Measurements from ENCODE around the gene HUWE1.
"Not testable (repeated sequence)": the region's sequence is repeated elsewhere in the genome, so short reads cannot be mapped to it uniquely, and the experiment has no call there.

The HUWE1 gene, protein sequence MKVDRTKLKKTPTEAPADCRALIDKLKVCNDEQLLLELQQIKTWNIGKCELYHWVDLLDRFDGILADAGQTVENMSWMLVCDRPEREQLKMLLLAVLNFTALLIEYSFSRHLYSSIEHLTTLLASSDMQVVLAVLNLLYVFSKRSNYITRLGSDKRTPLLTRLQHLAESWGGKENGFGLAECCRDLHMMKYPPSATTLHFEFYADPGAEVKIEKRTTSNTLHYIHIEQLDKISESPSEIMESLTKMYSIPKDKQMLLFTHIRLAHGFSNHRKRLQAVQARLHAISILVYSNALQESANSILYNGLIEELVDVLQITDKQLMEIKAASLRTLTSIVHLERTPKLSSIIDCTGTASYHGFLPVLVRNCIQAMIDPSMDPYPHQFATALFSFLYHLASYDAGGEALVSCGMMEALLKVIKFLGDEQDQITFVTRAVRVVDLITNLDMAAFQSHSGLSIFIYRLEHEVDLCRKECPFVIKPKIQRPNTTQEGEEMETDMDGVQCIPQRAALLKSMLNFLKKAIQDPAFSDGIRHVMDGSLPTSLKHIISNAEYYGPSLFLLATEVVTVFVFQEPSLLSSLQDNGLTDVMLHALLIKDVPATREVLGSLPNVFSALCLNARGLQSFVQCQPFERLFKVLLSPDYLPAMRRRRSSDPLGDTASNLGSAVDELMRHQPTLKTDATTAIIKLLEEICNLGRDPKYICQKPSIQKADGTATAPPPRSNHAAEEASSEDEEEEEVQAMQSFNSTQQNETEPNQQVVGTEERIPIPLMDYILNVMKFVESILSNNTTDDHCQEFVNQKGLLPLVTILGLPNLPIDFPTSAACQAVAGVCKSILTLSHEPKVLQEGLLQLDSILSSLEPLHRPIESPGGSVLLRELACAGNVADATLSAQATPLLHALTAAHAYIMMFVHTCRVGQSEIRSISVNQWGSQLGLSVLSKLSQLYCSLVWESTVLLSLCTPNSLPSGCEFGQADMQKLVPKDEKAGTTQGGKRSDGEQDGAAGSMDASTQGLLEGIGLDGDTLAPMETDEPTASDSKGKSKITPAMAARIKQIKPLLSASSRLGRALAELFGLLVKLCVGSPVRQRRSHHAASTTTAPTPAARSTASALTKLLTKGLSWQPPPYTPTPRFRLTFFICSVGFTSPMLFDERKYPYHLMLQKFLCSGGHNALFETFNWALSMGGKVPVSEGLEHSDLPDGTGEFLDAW (N-terminal part only)

DNA sequence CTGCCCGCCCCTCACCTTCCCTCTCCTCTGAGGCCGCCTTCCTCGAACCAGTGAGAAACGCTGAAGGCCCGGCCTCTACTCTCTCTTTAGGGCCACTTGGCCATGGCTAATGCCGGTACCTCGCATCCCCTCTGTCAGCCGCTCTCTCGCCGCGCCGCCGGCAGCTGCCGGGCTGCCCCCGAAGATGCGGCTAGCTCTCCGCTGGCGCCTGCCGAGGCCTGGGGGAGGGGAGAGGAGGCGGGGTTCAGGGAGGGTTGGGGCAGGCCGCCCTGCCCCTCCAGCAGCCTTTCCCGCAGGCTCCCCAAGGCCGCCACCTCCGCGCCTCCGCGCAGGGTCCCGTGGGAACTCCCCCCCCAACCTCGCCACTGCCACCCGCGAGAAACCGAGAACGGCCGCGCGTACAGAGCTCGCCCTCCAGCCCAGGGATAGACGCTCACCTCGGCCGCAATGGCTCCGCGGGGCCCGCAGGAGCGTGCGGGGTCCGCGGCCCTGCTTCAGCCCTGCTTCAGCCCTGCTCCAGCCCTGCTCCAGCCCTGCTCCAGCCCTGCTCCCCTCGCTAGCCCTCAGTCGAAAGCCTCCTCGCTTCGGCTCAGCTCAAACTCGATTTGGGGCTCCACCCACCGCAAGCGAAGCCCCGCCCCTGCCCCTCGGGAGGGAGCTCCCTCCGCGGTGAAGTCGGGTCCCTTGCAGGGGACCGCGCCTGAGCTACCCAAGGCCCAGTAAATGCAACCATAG is at the start of gene HUWE1:
HUWE1 (minus strand) TSS at position 569 of the 735 bp plus-strand sequence. CDS start 32,612 bp downstream, outside the sequence.
- DNase-seq (peak; percentile 89), ATAC-seq (peak; percentile 55)

DNA sequence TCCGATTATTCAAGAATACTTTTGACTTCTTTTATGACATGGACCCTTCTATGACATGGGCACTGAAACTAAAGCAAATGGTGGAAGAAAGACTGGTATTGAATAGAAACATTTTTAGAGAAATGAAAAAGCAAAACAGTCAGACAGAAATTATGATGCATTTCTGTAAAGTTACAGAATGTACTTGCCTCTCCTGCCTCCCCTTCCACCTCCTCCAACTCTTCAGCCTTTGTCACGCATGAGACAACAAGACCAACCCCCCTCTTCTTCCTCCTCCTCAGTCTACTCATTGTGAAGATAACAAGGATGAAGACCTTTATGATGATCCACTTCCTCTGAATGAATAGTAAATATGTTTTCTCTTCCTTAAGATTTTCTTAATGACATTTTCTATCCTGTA is 46.3 kb upstream of the HUWE1 start:
- DNase-seq (no peak), ATAC-seq (peak; percentile 86)

DNA sequence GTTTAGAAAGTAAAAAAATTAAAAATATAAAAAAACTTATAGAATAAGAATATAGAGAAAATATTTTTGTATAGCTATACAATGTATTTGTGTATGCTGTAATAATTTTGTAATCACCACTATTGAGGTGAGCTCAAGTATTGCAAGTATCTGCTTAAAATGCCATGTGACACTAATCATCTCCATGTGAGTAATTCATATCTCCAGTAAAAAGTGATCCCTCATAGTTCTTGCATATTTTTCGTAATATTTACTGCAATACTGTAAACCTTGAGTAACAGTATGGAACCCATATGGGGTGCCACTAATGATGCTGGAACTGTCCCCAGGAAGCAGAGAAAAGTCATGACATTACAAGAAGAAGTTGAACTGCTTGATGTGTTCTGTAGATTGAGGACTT is 43.2 kb upstream of the HUWE1 start:
- DNase-seq (no peak), ATAC-seq (no peak)

DNA sequence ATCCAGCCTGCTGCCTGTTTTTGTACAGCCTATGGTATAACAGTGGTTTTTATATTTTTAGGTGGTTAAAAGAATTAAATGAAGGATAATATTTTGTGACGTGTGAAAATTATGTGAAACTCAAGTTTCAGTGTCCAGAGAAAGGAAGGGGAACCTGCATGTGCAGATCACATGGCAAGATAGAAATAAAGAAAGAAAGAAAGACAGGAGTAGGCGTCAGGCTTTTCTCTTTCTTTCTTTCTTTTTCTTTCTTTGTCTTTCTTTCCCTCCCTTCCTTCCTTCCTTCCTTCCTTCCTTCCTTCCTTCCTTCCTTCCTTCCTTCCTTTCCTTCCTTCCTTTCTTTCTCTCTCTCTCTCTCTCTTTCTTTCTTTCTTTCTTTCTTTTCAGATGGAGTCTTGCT is 42.0 kb upstream of the HUWE1 start:
- DNase-seq: no peak
- ATAC-seq: no peak

DNA sequence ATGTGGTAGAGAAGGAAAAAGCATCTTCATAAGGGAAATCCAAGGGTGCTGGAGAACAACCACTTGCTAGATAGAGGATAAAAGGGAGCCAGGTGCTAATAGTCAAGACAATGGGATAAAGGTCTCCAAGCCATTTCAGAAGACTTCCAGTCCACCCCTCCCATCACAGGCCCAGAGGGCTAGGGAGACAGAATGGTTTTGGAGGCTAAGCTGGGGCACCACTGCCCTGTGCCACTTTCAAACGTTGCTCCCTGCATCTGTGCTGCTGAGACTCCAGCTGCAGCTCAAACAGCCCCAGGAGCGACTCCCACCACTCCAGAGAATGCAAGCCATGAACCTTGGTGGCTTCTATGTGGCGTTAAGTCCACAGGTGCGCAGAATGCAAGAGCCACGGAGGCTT is 38.4 kb upstream of the HUWE1 start:
- DNase-seq: no peak

DNA sequence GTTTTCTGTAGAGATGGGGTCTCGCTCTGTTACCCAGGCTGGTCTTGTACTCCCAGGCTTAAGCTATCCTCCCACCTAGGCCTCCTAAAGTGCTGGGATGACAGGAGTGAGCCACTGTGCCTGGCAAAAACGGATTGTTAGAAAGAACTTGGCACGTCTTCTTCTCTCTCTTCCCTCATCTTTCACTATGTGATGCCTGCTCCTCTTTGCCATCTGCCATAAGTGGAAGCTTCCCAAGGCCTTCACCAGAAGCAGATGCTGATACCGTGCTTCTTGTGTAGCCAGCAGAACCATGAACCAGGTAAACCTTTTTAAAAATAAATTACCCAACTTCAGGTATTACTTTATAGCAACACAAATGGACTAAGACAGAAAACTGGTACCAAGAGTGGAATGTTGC is 36.9 kb upstream of the HUWE1 start:
- ATAC-seq: no peak
- no peak for DNase-seq

More for the DNA sequence above, 38.4 kb upstream of the HUWE1 start:
- no peak for ATAC-seq

DNA sequence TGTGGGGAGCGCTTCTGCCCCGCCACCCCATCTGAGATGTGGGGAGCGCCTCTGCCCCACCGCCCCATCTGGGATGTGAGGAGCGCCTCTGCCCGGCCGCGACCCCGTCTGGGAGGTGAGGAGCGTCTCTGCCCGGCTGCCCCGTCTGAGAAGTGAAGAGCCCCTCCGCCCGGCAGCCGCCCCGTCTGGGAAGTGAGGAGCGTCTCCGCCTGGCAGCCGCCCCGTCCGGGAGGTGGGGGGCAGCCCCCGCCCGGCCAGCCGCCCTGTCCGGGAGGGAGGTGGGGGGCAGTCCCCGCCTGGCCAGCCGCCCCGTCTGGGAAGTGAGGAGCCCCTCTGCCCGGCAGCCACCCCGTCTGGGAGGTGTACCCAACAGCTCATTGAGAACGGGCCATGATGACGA is 35.1 kb upstream of the HUWE1 start:
- not testable (repeated sequence) for ATAC-seq, DNase-seq

DNA sequence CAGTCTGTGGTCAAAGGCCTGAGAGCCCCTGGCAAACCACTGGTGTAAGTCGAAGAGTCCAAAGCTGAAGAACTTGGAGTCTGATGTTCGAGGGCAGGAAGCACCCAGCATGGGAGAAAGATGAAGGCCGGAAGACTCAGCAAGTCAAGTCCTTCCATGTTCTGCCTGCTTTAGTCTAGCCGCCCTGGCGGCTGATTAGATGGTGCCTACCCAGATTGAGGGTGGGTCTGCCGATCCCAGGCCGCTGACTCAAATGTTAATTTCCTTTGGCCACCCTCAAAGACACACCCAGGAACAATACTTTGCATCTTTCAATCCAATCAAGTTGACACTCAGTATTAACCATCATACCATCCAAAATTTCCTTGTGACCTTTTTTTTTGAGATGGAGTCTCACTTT is 33.1 kb upstream of the HUWE1 start:
- not testable (repeated sequence) for DNase-seq, ATAC-seq

DNA sequence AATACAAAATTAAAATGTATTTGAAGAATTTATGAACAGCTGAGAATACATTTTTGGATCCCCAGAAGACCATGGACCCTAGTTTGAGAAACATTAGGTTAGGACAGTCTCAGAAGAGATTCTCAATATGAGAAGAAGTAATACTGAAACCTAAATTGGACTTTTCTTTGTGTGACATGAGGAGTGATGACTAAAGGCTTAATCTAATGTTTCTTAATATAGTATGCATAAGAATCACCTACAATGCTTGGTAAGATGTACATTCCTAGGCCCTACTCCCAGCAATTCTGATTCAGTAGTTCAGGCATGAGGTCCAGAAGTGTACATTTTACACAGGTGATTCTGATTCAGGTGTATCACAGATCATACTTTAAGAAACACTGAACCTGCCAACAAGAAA is 31.6 kb upstream of the HUWE1 start:
- ATAC-seq (no peak), DNase-seq (no peak)

DNA sequence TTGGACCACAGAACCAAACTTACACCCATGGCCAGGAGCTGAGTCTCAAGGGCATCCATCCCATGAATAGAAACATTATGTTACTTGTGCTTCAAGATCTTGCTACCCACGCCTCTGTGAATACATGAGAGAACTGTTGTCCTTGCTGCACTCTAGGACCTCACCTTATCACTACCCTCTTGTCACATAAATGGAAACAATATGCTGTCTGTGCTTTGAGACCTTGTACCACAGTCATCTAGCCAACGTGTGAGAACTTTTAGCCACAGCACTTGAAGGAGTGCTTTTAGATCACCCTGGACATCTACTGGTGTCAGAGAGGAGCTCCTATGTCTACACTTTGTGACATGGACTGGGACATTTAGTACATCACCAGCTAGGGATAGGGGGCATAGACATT is 30.7 kb upstream of the HUWE1 start:
- peak; percentile 47 for ATAC-seq
- no peak for DNase-seq

DNA sequence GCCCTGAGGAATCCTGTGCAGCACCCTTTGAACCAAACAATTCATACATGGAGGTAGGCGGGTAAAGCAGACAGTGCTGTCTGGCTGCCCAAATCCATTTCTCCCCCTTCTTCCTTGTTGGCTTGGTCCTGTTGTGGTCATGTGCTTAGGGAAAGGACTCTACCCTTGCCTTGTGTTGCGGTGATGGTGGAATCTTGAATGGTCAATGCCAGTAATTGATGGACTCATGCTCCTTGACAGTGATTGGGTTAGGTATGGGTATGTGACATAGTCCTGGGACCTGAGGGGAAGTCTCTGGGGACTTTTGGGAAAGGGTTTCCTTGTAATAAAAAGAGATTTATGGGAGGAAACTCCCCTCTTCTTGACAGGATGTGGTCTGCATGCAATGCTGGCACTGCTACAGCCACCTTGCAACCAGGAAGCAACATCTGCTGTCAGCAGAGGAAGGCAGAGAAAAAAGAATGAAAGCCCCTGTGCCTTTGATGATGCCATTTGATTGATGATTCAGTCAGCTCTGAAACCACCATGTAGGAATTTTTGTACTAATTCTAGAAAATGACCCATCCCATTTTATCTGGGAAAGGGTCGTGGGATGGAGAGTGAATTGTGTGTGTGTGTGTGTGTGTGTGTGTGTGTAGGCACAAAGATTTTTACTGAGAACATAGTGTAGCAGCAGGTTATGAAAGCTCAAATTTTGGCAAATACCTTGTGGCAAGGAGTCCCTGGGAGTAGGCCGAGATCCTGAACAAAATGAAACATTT is 30.0 kb upstream of the HUWE1 start:
- peak; percentile 32 for ATAC-seq
- DNase-seq: peak; percentile 49

DNA sequence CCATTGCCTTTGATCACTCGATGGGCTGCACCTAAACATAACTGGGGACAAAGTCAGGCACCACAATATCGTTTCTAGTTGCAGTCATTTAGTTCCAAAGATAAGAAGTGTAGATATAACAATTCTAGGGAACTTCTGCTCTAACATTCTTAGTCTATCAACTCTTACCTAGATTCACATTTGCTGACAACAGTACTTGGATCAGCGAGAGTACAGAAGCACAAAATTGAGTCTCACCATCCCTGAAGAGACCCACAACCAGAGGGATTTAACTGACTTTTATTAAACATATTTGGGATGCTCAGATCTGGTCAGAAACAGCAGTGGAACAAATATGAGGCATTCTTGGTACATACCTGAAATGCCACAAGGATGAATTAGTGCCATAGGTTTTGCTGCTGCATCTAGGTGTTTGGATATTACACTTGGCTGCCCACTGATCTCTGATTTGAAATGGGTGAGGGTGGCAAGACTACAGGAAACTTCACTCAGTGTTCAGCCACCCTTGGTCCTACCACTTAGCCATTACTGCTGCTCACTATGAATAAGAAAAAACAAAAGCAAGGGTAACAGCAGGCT is 28.9 kb upstream of the HUWE1 start:
- DNase-seq: no peak

DNA sequence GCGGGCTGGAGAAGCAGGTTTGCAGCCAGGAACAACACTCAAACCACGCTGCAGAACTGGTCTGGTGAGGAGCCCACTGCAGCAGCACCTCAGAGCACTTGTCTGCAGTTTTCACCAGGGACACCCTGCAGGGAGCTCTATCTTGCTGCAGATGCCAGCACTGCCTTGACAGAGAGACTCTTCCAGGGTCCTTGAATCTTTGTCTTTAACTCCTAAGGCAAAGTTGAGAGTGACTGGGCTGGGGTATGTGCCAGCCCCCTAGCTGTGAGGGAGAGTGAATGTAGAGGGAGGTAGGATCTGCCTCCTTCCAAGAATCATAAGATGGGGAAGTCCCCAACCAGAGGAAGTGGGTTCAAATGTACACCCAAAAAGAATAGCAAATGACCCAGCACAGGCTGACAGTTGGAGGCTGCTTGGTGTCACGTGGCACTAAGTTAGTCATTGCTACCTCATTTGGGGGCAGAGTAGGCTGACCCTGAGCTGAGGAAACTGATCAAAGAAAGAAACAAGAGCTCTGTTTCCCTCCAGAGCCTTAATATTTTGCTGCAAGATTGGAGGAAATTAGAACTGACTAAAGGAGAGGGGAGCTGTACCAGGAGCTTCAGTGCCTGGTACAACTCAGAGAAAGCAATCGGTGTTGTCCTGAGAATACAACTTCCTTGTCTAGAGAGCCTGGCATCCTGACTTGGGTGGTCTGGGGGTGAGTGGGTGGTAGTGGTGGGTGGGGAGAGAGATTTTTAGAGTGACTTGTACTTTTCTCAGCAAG is 28.2 kb upstream of the HUWE1 start:
- DNase-seq (peak; percentile 50), ATAC-seq (peak; percentile 80)

More for the DNA sequence above, 28.9 kb upstream of the HUWE1 start:
- ATAC-seq: peak; percentile 7

DNA sequence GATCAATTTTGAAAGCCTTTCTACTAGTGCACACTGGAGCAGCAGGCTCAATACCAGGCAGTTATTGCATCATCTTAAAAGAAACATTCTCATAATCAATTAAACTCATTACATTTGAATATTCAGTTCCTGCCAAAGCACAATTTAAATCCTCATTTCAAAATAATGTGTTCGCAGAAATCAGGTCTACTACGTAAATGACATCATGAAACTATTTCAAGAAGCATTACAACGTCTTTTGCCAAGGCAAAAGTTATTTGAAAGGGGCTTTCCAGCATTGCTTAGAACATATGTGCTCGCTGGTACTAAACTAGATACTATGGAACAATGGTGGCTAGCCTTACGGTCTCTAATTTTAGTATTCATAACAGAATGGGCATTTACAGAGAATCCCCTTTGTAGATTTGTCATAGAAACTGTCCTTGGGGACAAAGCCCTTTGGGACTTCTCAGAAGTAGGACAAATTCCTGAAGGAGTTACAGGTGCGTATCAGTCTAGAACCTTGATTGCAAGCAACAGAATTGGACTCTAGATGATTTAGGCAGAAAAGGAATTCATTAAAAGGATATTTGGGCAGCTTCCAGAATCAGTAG is 27.6 kb upstream of the HUWE1 start:
- ATAC-seq (peak; percentile 14), DNase-seq (no peak)

DNA sequence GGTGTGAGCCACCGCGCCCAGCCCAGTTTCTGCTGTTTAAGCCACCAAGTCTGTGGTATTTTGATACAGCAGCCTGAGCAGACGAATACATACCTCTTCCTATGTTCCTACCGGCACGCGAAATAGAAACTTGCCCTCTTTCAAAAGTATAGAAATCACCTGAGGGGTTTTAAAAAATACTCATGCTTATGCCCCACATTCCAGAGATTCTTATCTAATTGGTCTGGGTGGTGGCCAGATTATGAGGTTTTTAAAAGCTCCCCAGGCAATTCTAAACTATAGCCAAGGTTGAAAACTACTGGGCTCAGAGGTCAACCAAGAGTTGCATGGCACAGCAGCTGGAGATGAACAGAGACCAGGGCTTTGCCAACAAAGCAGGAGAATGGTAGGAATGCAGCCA is 24.9 kb upstream of the HUWE1 start:
- ATAC-seq: no peak
- DNase-seq: no peak

DNA sequence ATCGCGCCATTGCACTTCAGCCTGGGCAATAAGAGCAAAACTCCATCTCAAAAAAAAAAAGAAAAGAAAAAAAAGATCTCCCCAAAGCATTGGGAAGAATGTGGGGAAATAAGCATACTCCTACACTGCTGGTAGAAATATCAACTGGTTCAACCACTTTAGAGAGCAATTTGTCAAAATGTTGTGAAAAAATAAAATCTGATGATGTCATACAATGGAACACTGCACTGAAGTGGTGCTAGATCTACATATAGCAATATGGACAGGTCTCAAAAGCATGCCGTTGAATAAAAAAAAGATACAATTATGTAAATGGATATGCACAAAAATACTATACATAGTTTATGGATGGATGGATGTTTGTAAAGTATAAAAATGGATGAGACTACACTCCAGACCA is 18.3 kb upstream of the HUWE1 start:
- ATAC-seq (no peak), DNase-seq (no peak)

DNA sequence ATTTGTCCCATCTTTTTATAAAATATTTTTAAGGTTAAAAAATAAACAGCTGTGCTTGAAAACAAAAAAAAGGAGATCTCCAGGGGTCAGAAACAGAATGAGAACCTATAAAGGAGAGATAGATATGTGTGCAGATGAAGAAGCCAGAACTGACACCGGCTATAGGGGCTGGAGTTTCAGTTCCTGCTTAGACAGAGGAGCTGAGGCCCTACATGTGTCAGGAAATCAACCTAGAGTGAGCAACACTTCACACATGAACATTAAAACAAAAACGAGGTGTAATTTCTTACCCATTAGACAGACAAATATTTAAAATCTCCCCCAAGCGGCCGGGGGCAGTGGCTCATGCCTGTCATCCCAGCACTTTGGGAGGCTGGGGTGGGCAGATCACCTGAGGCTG is 17.8 kb upstream of the HUWE1 start:
- ATAC-seq (no peak), DNase-seq (no peak)

DNA sequence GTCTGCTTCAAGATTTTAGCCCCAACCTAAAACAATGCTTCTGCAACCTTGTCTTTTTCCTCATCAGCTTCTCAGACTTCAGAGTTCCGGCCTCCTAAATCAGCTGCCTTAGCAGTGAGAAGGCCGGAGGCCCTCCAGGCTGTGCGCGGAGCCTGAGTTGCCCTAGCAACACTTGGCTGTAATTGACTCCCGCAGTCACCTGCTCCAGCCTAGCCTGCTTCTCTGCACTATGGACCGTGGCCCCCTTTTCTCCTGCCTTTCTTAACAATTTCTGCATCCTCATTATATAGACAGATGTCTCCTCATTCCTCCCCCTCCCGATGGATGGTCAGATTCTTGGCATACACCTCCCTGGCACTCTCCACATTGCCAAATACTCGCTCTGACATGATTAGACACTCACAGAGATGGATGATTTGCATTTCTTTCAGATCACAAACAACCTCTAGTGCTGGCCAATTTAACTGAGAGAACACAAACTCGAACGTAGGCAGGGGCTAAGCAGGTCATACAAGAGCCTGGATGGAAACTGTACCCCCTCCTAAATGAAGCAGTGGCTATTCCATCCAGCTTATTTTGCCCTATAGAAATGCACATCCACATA is 9.5 kb upstream of the HUWE1 start:
- ATAC-seq (no peak), DNase-seq (no peak)

DNA sequence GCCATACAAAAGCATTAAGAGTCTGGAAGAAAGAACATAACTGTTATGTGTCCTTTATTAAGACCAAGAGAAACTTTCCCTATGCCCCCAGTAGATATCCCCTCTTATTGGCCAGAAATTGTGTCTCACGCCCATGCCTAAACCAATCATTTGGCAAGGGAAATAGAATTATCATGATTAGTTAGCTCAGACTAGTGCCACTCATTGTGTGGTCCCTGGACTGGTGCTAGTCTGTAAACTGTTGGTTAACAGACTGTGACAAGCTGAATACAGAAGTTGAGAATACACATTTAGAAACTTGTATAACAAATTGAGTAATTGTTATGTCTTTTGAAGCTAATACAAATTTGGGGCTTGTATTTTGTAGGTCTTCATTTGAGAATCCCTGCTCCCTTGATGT is 8.1 kb upstream of the HUWE1 start:
- DNase-seq: no peak
- ATAC-seq: no peak
